HG03175 (cell line): ENCODE data around the gene CCDC85A.

Experiments
- ATAC-seq: cut with Tn5 transposase; IDR thresholded peaks from one replicate; pipeline ENCODE4 v1.9.1; 2021; ENCODE audit warnings: mild to moderate bottlenecking, moderate library complexity; ENCODE audit not compliant: unreplicated experiment

CCDC85A gene

GRCh38 chr2:56292951-56293350 is 109.2 kb downstream of the CCDC85A start:
- no peak for ATAC-seq

GRCh38 chr2:56295666-56296065 is 111.9 kb downstream of the CCDC85A start:
- no peak for ATAC-seq

- ATAC-seq, result no peak
Measured at GRCh38 chr2:56297671-56298070, 113.9 kb downstream of the CCDC85A start.

- no peak for ATAC-seq
Measured at GRCh38 chr2:56299171-56299691, 115.4 kb downstream of the CCDC85A start.

- ATAC-seq, result no peak
Measured at GRCh38 chr2:56309626-56310170, 125.9 kb downstream of the CCDC85A start.

- no peak for ATAC-seq
Measured at GRCh38 chr2:56313500-56313921, 129.7 kb downstream of the CCDC85A start.

- ATAC-seq, result no peak
Measured at GRCh38 chr2:56314371-56314770, 130.6 kb downstream of the CCDC85A start.

GRCh38 chr2:56314796-56315195 is 131.0 kb downstream of the CCDC85A start:
- no peak for ATAC-seq

GRCh38 chr2:56315376-56315775 is 131.6 kb downstream of the CCDC85A start:
- no peak for ATAC-seq

- no peak for ATAC-seq
Measured at GRCh38 chr2:56316011-56316410, 132.2 kb downstream of the CCDC85A start.

- ATAC-seq, result no peak
Measured at GRCh38 chr2:56318147-56318546, 134.4 kb downstream of the CCDC85A start.

- no peak for ATAC-seq
Measured at GRCh38 chr2:56325661-56326345, 142.0 kb downstream of the CCDC85A start.

- ATAC-seq, result no peak
Measured at GRCh38 chr2:56326346-56326741, 142.6 kb downstream of the CCDC85A start.

GRCh38 chr2:56331810-56332209 is 148.0 kb downstream of the CCDC85A start:
- ATAC-seq, result no peak

GRCh38 chr2:56333812-56334485 is 150.2 kb downstream of the CCDC85A start:
- no peak for ATAC-seq

GRCh38 chr2:56334622-56335021 is 150.8 kb downstream of the CCDC85A start:
- ATAC-seq, result no peak

GRCh38 chr2:56335101-56335500 is 151.3 kb downstream of the CCDC85A start:
- ATAC-seq, result no peak

- no peak for ATAC-seq
Measured at GRCh38 chr2:56337342-56337741, 153.6 kb downstream of the CCDC85A start.

- no peak for ATAC-seq
Measured at GRCh38 chr2:56338232-56338631, 154.4 kb downstream of the CCDC85A start.

- ATAC-seq, result no peak
Measured at GRCh38 chr2:56344771-56345170, 161.0 kb downstream of the CCDC85A start.

- ATAC-seq, result no peak
Measured at GRCh38 chr2:56347881-56348280, 164.1 kb downstream of the CCDC85A start.
